ENCODE data around the gene ILF2. TPM values are rescaled to one million over a fixed set of nuclear protein-coding genes. Genes with fewer than 3 reads are reported as not detected.

Gene ILF2
- total and polyA plus RNA-seq, 2 of the 13 experiments (the other 11 are each of a cell fraction or from before 2014, with no cell fraction given), result 292 to 366 TPM

DNA sequence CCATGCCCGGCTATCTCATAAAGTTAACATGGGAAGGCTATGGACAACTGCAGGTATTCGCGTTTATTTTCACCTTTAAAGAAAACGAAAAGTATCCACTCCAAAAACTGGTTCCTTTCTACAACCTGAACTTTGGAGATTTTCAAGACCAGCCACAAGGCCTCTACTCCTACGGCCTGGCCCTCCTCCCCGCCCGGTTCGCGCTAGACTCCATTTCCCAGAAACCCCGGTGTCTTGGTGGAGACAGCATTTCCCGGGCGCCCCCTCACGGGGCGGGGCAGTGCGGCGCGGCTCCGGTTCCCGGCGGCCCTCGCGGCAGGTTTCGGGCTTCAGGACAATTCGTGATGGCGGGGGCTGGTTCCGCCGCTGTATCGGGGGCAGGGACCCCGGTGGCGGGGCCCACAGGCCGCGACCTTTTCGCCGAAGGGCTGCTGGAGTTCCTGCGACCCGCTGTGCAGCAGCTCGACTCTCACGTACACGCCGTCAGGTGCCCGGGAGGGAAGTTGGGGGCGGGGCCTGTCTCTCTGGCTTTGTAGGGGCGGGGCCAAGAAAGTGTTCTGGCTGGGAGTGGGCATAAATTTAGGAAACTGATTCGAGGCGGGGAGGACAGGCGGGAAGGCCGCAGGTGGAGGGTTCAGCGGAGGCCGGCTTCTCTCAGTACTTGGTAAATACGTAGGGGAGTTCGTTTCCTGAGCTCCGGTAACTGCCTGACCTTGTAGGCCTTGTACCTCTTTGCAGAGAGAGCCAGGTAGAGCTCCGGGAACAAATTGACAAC is 12.2 kb downstream of the ILF2 start, which contains the start of gene SNAPIN (continued):
- TF ChIP-seq, protein P1, sequence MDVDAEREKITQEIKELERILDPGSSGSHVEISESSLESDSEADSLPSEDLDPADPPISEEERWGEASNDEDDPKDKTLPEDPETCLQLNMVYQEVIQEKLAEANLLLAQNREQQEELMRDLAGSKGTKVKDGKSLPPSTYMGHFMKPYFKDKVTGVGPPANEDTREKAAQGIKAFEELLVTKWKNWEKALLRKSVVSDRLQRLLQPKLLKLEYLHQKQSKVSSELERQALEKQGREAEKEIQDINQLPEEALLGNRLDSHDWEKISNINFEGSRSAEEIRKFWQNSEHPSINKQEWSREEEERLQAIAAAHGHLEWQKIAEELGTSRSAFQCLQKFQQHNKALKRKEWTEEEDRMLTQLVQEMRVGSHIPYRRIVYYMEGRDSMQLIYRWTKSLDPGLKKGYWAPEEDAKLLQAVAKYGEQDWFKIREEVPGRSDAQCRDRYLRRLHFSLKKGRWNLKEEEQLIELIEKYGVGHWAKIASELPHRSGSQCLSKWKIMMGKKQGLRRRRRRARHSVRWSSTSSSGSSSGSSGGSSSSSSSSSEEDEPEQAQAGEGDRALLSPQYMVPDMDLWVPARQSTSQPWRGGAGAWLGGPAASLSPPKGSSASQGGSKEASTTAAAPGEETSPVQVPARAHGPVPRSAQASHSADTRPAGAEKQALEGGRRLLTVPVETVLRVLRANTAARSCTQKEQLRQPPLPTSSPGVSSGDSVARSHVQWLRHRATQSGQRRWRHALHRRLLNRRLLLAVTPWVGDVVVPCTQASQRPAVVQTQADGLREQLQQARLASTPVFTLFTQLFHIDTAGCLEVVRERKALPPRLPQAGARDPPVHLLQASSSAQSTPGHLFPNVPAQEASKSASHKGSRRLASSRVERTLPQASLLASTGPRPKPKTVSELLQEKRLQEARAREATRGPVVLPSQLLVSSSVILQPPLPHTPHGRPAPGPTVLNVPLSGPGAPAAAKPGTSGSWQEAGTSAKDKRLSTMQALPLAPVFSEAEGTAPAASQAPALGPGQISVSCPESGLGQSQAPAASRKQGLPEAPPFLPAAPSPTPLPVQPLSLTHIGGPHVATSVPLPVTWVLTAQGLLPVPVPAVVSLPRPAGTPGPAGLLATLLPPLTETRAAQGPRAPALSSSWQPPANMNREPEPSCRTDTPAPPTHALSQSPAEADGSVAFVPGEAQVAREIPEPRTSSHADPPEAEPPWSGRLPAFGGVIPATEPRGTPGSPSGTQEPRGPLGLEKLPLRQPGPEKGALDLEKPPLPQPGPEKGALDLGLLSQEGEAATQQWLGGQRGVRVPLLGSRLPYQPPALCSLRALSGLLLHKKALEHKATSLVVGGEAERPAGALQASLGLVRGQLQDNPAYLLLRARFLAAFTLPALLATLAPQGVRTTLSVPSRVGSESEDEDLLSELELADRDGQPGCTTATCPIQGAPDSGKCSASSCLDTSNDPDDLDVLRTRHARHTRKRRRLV (CRISPR knock-in tag; IDR thresholded peaks at IDR 0.05), result peak; percentile 93
- TF ChIP-seq YY1 (IDR thresholded peaks at IDR 0.05; ENCODE audit: insufficient read depth, insufficient replicate concordance, low read depth, low read length) (peak; percentile 87), ZZZ3 (CRISPR knock-in tag; IDR thresholded peaks at IDR 0.05; ENCODE audit: borderline replicate concordance) (peak; percentile 68; the same call in 1 of the 2 replicates), SIX1 (CRISPR knock-in tag; IDR thresholded peaks at IDR 0.05; ENCODE audit: borderline replicate concordance) (no peak), TMF1 (CRISPR knock-in tag; IDR thresholded peaks at IDR 0.05; ENCODE audit: low read depth) (no peak), MAZ (IDR thresholded peaks at IDR 0.05; ENCODE audit: borderline replicate concordance, low read depth, low read length) (peak; percentile 84; the same call in 1 of the 2 replicates), MAZ (CRISPR knock-in tag; IDR thresholded peaks at IDR 0.05; ENCODE audit: low read depth) (no peak), XRCC5 (optimal IDR thresholded peaks at IDR 0.05; ENCODE audit: low read length) (peak; percentile 83), MTA3 (CRISPR knock-in tag; IDR thresholded peaks at IDR 0.05) (no peak), ATF6 (CRISPR knock-in tag; conservative IDR thresholded peaks at IDR 0.05) (no peak), MIXL1 (CRISPR knock-in tag; IDR thresholded peaks at IDR 0.05) (peak; percentile 54; the same call in 1 of the 2 replicates), NONO (IDR thresholded peaks at IDR 0.05) (no peak), NONO (CRISPR knock-in tag; conservative IDR thresholded peaks at IDR 0.05) (peak; percentile 76; the same call in 1 of the 2 replicates), SOX5 (CRISPR knock-in tag; IDR thresholded peaks at IDR 0.05; ENCODE audit: borderline replicate concordance) (peak; percentile 26; the same call in 1 of the 2 replicates)
- TF ChIP-seq, protein P2, sequence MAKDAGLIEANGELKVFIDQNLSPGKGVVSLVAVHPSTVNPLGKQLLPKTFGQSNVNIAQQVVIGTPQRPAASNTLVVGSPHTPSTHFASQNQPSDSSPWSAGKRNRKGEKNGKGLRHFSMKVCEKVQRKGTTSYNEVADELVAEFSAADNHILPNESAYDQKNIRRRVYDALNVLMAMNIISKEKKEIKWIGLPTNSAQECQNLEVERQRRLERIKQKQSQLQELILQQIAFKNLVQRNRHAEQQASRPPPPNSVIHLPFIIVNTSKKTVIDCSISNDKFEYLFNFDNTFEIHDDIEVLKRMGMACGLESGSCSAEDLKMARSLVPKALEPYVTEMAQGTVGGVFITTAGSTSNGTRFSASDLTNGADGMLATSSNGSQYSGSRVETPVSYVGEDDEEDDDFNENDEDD (CRISPR knock-in tag; IDR thresholded peaks at IDR 0.05; ENCODE audit: borderline replicate concordance), result peak; percentile 63; the same call in 1 of the 2 replicates
- TF ChIP-seq, protein P3, sequence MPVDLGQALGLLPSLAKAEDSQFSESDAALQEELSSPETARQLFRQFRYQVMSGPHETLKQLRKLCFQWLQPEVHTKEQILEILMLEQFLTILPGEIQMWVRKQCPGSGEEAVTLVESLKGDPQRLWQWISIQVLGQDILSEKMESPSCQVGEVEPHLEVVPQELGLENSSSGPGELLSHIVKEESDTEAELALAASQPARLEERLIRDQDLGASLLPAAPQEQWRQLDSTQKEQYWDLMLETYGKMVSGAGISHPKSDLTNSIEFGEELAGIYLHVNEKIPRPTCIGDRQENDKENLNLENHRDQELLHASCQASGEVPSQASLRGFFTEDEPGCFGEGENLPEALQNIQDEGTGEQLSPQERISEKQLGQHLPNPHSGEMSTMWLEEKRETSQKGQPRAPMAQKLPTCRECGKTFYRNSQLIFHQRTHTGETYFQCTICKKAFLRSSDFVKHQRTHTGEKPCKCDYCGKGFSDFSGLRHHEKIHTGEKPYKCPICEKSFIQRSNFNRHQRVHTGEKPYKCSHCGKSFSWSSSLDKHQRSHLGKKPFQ (CRISPR knock-in tag; IDR thresholded peaks at IDR 0.05; ENCODE audit: insufficient replicate concordance), result peak; percentile 66
- TF ChIP-seq, protein P4, sequence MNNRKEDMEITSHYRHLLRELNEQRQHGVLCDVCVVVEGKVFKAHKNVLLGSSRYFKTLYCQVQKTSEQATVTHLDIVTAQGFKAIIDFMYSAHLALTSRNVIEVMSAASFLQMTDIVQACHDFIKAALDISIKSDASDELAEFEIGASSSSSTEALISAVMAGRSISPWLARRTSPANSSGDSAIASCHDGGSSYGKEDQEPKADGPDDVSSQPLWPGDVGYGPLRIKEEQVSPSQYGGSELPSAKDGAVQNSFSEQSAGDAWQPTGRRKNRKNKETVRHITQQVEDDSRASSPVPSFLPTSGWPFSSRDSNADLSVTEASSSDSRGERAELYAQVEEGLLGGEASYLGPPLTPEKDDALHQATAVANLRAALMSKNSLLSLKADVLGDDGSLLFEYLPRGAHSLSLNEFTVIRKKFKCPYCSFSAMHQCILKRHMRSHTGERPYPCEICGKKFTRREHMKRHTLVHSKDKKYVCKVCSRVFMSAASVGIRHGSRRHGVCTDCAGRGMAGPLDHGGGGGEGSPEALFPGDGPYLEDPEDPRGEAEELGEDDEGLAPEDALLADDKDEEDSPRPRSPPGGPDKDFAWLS (CRISPR knock-in tag; IDR thresholded peaks at IDR 0.05; ENCODE audit: borderline replicate concordance), result no peak
